HG02678 (cell line): ENCODE data around the gene TMEM143.
A peak's percentile ranks its signal among the peaks of the same experiment; 100 is the strongest.
"Not testable (repeated sequence)": the region's sequence is repeated elsewhere in the genome, so short reads cannot be mapped to it uniquely, and the experiment has no call there.

ENCODE experiments used
- ATAC-seq: cut with Tn5 transposase; IDR thresholded peaks from one replicate; pipeline ENCODE4 v1.9.1; 2021; ENCODE audit warnings: mild to moderate bottlenecking, moderate library complexity; ENCODE audit not compliant: unreplicated experiment

The TMEM143 gene

GRCh38 chr19:48391100-48392005 is 27.6 kb upstream of the TMEM143 start, which contains the start of gene KDELR1:
Gene KDELR1 (minus strand): TSS chr19:48391551. CDS start chr19:48391358, 193 bp downstream.
- ATAC-seq, result peak; percentile 81

GRCh38 chr19:48390188-48391099 is 26.7 kb upstream of the TMEM143 start:
- ATAC-seq, result no peak

- no peak for ATAC-seq
Measured at GRCh38 chr19:48386981-48387380, 23.2 kb upstream of the TMEM143 start.

DNA sequence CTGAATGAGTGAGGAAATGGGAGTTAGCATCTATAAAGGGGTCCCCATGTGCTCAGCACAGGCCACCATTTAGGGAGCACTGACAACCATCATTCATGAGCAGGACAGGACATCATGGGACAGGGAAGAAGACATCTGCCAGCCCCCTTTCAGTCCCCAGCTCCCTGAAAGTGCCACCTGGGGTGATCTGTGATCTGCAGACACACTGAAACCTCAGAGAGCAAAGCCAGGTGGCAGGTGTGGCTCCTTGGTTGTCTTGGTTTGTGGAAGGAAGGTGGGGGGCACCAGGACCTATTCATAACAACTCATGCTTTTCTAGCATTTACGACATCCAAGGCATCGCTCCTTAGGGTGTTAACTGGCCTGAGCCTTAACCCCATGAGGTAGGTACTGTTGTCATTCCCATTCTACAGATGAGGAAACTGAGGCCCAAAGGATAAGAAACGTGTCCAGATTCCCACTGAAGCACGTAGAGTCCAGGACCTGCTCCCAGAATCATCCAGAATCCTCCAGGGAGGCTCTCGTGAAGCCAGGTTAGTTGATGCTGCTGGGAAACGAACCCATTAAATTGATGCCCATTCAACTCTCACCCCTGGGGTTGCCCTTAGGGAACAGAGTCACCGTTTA is 21.8 kb upstream of the TMEM143 start:
- no peak for ATAC-seq

- ATAC-seq, result no peak
Measured at GRCh38 chr19:48382286-48382685, 18.5 kb upstream of the TMEM143 start.

GRCh38 chr19:48381178-48381950 is 17.6 kb upstream of the TMEM143 start:
- no peak for ATAC-seq

DNA sequence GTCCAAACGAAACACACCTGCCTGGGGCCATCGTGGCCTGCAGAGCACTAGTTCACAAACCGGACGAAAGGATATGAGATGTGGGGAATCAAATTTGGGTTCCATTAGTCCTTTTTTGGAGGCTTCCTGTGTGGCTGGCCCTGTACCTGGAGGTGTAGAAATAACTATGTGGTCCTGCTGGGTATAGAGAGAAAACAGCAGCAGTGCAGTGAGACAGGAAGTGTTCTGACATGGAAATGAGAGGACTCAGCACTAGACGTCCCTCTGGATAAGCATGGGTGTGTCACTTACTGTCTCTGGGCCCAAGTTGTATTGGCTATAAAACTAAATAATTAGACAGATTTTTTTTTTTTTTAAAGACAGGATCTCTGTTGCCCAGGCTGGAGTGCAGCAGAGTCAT is 15.3 kb upstream of the TMEM143 start:
- no peak for ATAC-seq

GRCh38 chr19:48378194-48378570 is 14.4 kb upstream of the TMEM143 start:
- no peak for ATAC-seq

DNA sequence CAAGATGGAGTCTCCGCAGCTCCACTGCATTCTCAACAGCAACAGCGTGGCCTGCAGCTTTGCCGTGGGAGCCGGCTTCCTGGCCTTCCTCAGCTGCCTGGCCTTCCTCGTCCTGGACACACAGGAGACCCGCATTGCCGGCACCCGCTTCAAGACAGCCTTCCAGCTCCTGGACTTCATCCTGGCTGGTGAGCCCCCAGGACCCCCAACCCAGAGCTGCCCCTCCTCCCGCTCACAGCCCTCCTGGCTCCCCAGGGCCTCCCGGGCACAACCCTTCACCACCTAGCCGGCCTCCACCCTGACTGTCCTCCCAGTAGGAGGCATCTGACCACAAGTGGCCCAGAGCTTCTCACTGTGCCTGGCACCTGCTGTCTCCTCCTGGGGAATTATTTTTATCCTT is 9.8 kb upstream of the TMEM143 start:
- no peak for ATAC-seq

- no peak for ATAC-seq
Measured at GRCh38 chr19:48372904-48373303, 9.2 kb upstream of the TMEM143 start.

- ATAC-seq, result not testable (repeated sequence)
Measured at GRCh38 chr19:48371771-48372170, 8.0 kb upstream of the TMEM143 start.

- no peak for ATAC-seq
Measured at GRCh38 chr19:48371367-48371766, 7.6 kb upstream of the TMEM143 start.

GRCh38 chr19:48370955-48371354 is 7.2 kb upstream of the TMEM143 start:
- ATAC-seq, result no peak

- no peak for ATAC-seq
Measured at GRCh38 chr19:48368936-48369335, 5.2 kb upstream of the TMEM143 start.

GRCh38 chr19:48367855-48368254 is 4.1 kb upstream of the TMEM143 start:
- no peak for ATAC-seq

GRCh38 chr19:48365602-48366001 is 1.9 kb upstream of the TMEM143 start:
- no peak for ATAC-seq

GRCh38 chr19:48364598-48365348 is 1.0 kb upstream of the TMEM143 start:
- no peak for ATAC-seq

DNA sequence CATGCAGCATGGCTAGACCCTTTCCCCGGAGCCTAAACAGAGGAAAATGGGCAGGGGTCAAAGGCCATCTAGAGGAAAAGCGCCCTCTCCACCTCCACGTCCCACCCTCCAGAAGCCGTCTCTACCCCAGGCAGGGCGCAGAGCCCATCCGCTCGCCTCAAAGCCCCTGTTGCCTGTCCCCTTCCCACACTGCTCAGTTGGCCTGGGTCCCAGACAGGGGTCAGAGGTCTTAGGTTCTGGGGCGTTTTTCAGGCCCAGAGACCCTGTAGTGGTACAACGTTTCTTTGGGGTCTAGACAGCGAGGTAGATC is 285 bp downstream of the TMEM143 start:
- ATAC-seq, result peak; percentile 10

- peak; percentile 51 for ATAC-seq
Measured at GRCh38 chr19:48362716-48363499, 832 bp downstream of the TMEM143 start.
